Loucy (cell line): ENCODE data around the gene MBD5.

Source experiments
- CTCF ChIP-seq: fragments of 200-600 bp; sonication (generic); conservative IDR thresholded peaks from 2 replicates; pipeline ENCODE4 v1.5.1; 2014; ENCODE audit warnings: mild to moderate bottlenecking, antibody characterized with exemption, low read length
- EZH2phosphoT487 ChIP-seq: fragments of 200-600 bp; IDR thresholded peaks from 2 replicates; pipeline ENCODE4 v1.6.1; 2018; ENCODE audit warnings: antibody characterized with exemption, mild to moderate bottlenecking, moderate library complexity, borderline replicate concordance

- TF ChIP-seq CTCF (no peak), EZH2phosphoT487 (no peak)
Measured at GRCh38 chr2:148106331-148106730, 85.4 kb downstream of the MBD5 start.
